Measurements from ENCODE around the gene ZNF280B.

DNA sequence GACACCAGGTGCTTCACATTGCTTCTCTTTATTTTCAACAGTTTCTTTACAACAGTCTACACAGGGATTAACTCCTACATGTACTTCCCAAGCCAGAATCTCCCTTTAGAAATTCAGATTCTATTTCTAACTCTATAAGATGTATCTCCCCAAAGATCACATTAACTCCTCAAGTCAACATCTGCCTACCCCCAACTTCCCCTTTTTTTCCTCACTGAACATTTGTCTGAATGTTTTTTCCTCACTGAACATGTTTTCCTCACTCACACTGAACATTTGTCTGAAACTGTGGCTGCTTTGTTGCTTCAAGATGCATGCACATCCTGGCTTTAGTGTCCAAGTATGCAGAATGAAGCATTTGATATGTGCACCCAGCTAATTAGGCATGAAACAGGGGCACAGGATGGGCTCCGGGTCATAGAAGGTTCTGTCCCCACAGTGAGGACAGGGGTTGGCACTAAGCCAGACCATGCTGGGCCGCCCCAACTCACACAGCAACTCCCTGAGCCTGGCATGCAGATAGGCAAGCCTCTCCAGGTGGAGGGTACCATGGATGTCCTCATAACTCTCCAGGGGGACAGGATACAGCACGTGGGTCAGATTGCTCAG is 39.3 kb upstream of the ZNF280B start:
- TF ChIP-seq CTCF (IDR thresholded peaks at IDR 0.05) (no peak), POLR2A (IDR thresholded peaks at IDR 0.05) (no peak)
